NB4 (cell line): ENCODE results near the gene A1BG.

Source experiments
- DNase-seq: peaks from one replicate; pipeline ENCODE4 v3.0.0; 2010; ENCODE audit warnings: low read depth
- H3K4me3 ChIP-seq: one replicate; pipeline ENCODE4 v1.5.1; 2011; ENCODE audit warnings: mild to moderate bottlenecking, low read depth, low read length, moderate library complexity
- MYC ChIP-seq: IDR thresholded peaks from 2 replicates; pipeline ENCODE4 v1.6.1; 2011; ENCODE audit warnings: low read depth, low read length
- POLR2A ChIP-seq: IDR thresholded peaks from 2 replicates; pipeline ENCODE4 v1.6.1; 2011; ENCODE audit warnings: mild to moderate bottlenecking; ENCODE audit not compliant: insufficient read length; ENCODE audit errors: extremely low read depth
- TF ChIP-seq, protein P1 (sequence below): IDR thresholded peaks from one replicate; pipeline ENCODE4 v1.5.1; 2012; ENCODE audit warnings: low read depth, low read length
- TF ChIP-seq, protein P2 (sequence below): IDR thresholded peaks from 2 replicates; pipeline ENCODE4 v1.6.1; 2011; ENCODE audit warnings: low read depth, low read length

The A1BG gene

DNA sequence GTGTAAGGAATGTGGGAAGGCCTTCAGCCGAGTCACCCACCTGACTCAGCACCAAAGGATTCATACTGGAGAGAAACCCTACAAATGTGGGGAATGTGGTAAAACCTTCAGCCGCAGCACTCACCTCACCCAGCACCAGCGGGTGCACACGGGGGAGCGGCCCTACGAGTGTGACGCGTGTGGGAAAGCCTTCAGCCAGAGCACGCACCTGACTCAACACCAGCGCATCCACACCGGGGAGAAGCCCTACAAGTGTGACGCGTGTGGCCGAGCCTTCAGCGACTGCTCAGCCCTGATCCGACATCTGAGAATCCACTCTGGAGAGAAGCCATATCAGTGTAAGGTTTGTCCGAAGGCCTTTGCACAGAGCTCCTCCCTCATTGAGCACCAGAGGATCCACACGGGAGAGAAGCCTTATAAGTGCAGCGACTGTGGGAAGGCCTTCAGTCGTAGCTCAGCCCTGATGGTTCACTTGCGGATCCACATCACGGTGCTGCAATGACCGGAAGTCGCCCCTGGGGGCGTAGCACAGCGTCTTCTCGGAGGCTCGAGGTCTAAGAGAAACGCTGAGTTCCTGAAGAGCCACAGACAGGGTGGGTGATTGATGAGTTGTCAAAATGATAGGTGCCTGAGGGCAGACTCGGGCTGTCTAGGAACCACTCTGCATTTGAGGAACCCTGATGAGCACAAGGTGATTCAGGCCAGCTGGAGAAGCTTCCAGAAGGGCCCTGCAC, 14.3 kb downstream of the A1BG start:
- no peak overlapping the region for H3K4me3 ChIP-seq
- DNase-seq, result no peak
- TF ChIP-seq, protein P1, sequence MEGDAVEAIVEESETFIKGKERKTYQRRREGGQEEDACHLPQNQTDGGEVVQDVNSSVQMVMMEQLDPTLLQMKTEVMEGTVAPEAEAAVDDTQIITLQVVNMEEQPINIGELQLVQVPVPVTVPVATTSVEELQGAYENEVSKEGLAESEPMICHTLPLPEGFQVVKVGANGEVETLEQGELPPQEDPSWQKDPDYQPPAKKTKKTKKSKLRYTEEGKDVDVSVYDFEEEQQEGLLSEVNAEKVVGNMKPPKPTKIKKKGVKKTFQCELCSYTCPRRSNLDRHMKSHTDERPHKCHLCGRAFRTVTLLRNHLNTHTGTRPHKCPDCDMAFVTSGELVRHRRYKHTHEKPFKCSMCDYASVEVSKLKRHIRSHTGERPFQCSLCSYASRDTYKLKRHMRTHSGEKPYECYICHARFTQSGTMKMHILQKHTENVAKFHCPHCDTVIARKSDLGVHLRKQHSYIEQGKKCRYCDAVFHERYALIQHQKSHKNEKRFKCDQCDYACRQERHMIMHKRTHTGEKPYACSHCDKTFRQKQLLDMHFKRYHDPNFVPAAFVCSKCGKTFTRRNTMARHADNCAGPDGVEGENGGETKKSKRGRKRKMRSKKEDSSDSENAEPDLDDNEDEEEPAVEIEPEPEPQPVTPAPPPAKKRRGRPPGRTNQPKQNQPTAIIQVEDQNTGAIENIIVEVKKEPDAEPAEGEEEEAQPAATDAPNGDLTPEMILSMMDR, result no peak
- TF ChIP-seq, protein P2, sequence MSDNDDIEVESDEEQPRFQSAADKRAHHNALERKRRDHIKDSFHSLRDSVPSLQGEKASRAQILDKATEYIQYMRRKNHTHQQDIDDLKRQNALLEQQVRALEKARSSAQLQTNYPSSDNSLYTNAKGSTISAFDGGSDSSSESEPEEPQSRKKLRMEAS, result no peak
- TF ChIP-seq POLR2A (no peak), MYC (no peak)

DNA sequence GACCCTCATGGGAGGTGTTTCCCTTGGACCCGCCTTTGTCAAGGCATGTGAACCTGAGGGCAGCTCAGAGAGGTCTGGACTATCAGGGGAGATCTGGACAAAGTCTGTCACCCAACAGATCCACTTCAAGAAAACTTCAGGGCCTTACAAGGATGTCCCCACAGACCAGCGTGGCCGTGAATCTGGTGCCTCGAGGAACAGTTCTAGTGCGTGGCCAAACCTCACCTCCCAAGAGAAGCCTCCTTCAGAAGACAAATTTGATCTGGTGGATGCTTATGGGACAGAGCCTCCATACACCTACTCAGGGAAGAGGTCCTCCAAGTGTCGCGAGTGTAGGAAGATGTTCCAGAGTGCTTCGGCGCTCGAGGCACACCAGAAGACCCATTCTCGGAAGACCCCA, 15.0 kb downstream of the A1BG start:
- TF ChIP-seq, protein P2, result no peak
- no peak for TF ChIP-seq POLR2A
- no peak for TF ChIP-seq MYC
- TF ChIP-seq, protein P1, result no peak
- DNase-seq, result no peak
- H3K4me3 ChIP-seq, result no peak overlapping the region

DNA sequence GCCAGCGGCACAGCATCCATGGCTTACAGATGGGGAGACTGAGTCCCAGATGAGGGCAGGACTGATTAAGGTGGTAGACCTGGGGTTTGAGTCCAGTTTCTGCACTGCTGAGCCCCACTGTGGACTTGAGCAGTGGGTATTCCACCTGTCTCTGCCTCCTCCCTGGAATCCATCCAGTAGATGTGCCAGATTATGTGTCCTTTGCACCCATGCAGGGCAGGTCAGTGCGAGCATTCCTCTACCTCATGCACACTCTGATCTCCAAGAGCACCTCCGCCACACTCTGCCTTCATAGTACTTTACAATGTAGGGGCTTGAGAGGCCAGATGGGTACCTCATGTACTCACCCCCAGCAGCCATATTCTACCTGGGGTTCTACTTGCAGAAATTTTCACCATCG, 16.5 kb downstream of the A1BG start:
- no peak for DNase-seq
- H3K4me3 ChIP-seq, result no peak overlapping the region
- TF ChIP-seq, protein P1, result no peak
- TF ChIP-seq POLR2A (no peak), MYC (no peak)
- TF ChIP-seq, protein P2, result no peak

DNA sequence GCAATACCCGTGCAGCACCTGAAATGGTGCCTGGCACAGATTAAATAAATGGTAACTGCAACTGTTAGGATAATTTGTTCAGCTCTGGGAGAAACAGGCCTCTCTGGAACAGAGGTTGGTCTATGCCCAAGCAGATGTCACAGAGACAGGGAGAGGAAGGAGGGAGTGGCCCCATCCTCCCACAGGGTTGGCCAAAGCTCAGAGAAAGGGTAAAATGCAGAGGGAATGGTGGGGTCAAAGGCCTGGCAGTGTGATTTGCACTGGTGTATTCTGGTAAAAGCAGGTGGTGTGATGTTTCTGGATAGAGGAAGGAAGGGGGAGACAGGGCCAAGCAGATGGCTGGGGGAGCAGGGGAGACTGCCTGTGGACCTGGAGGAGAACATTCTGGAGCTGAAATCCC, 17.1 kb downstream of the A1BG start:
- DNase-seq, result no peak
- TF ChIP-seq MYC (no peak), POLR2A (no peak)
- TF ChIP-seq, protein P1, result no peak
- TF ChIP-seq, protein P2, result no peak

DNA sequence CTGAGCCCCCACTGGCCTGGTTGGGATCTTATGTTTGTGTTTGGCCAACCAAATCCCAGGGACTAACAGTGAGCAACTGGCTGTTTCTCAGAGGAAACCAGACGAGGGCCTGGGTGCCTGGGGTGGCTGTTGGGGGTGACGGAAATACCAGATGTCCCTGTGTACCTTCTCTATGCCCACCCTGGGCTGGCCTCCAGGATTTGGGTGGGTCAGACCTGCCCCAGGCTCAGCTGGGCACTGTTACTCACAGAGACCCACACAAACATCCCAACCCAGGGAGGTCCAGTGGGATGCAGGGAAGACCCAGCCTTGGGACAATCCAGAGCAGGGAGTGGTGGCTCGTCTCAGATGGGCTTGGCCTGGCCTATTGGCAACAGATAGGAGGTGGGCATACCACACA, 17.7 kb downstream of the A1BG start:
- no peak overlapping the region for H3K4me3 ChIP-seq
- TF ChIP-seq, protein P1, result no peak
- TF ChIP-seq, protein P2, result no peak
- no peak for TF ChIP-seq POLR2A
- TF ChIP-seq MYC, result no peak
- DNase-seq, result no peak

More for the DNA sequence above, 17.1 kb downstream of the A1BG start:
- H3K4me3 ChIP-seq, result no peak overlapping the region
